DMS 273 (cell line): ENCODE measurements around the gene B4GALNT3.

ENCODE experiments used
- DNase-seq: peaks from one replicate; lab custom pipeline; 2025; ENCODE audit not compliant: unreplicated experiment; lab: John Stamatoyannopoulos, UW

B4GALNT3 gene

GRCh38 chr12:466762-467161 is 7.0 kb downstream of the B4GALNT3 start:
- DNase-seq = no peak

DNA sequence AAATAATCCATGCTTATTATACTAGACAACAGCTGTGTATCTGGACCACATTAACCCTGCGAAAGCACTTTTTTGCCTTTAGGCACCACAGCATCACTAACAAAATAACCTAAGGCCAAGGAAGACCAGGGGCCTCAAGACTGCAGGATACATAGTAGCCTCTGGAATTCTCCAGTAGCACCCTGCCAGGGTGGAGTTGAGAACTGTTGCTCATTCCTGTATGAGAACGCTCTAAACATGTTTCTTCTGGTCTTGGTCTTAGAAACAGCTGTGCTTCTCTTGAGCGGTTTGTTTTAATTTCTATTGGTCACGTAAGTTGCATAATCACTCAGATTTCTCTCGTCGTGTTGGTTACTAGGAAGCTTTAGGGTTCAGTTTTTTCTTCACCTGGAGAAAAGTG is 7.9 kb downstream of the B4GALNT3 start:
- no peak for DNase-seq

DNA sequence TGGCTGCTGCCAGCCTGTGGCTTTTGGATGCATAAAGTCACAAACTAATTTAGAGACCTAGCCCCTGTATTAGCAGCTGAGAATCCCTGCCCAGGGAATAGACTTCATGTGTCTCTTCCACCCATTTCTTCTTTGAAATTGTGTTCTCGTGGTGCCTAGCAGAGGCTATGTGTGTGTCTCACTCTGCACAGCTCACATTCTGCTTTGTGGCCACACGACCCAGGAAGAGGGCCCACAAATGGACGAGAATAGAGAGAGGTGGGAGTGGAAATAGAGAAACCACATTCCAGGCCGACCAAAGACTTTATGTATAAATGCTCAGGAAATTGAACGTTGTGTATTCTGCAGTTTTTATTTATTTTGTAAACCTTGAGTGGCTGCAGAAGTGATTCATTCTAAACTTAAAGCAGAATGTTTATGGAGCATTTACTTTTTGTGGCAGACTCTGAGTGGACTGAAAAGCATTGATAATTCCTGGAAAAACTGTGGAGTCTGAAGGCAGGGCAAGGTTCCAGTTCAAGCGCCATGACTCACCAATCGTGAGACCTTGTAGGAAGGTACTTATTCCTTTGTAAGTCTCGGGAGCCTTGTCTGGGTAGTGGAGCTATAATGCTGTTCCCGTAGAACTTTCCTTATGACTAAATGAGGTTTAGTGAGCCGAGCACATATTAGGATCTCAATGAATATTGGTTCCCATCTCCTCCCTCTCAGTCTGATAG is 9.1 kb downstream of the B4GALNT3 start:
- no peak for DNase-seq

- DNase-seq = no peak
Observed at GRCh38 chr12:470133-470532, 10.4 kb downstream of the B4GALNT3 start.

DNA sequence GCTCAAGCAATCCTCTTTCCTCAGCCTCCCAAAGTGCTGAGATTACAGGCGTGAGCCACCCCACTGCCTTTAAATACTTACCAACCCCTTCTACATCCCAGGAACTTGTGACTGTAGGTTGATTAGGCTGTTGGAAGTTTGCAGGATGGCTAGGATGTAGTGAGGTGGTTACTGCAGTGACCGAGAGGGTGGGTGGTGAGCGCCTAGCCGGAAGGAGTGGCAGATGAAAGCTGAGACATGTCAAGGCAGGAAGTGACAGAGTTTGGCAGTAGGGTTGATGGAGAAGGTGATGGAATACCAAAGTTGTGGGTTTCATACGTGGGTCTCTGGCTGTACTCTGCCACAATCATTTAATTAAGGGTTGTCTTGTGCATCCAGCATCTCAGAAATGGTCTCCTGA is 13.5 kb downstream of the B4GALNT3 start:
- no peak for DNase-seq

DNA sequence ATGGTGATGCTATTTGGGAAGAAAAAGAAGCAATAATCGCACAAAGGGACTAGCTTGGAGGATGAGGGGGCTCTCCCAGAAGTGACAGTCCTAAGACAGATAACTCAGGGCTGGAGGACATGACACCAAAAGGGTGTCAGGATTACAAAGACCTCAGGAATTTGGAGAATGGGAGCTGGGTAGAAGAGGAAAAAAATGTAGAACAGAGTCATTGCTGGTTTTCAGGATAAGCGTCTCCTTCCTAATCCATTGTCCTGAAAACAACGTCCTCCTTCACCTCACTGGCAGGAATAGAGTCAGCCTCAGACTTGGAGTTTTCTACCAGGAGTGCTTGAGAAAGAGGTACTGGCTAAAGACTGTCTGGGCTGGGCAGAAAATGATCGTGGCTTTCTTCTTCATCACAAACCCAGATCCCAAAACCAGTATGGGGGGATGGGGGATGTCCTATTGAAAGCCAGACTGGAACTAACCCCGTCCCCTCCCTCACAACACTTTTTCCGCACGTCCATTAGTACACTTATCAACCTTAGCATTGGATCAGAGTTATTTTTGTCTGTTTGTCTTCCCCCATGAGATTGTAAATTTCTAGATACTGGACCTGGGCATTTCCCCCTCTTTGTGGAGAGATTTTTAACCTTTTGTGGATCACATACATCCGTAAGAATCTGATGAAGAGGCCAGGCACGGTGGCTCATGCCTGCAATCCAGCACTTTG is 14.3 kb downstream of the B4GALNT3 start:
- no peak for DNase-seq

GRCh38 chr12:475286-475685 is 15.5 kb downstream of the B4GALNT3 start:
- DNase-seq = peak; percentile 49

GRCh38 chr12:479161-479560 is 19.4 kb downstream of the B4GALNT3 start:
- no peak for DNase-seq

DNA sequence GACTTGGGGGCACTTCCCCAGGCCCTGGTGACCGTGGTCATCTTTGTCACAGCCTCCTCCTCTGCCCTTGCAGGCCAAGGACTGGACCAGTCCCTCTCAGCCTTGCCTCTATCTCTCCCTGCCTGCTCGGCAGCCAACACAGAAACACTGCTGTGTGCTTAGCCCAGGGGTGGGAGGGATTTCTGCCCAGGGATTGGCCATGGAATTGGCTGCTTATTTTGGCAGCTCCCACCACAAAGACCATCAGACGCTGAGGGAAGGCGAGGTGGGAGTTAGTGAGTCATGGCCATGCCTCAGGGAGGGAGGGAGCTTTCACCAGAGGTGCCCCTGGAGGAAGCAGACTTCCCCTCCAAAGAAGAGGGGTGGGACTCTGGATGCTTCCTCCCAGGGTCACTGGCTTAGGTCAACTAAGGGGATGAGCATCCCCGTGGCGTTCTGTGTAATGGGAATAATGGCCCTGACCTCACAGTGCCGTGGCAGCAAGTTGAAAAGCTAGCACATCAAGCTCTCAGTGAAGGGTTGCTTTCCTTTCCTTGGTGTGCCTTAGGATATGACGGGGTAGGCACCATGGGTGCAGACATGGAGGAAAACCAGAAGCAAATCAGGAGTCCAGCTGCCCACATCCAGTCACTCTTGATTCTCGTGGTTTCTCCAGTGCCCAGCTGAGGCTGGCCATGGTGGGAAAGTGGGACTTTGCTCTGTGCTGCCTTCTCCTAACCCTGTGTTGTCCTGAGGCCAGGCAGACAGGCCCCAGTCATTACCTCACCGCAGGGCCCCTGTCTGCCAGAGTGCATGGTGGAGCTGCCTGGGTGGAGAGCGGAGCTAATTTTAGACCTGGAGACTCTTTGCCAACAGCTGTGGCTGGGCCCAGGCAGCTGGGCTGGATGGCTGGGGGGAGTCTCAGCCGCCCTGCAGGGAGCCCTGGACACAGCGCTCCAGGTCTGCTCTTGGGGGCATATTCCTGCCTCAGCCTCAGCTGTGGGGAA is 21.4 kb downstream of the B4GALNT3 start:
- DNase-seq = peak; percentile 82

DNA sequence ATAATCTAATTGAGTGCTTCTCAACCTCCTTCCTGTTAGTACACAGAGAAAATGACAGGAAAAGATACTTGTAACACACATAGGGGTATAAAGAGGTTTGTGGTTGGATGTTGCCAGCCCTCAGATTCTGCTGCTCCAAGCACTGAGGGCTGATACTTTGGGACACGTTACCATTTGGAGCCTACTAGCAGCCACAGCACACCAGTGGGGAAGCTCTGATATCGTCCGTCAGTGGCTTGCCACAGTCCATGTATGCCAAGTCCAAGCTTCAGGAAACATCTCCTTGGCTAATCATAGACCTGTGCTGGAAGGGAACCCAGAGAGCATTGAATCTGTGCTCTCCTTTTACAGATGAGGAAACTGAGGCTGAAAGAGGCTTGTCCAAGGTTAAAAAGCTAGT is 22.3 kb downstream of the B4GALNT3 start:
- no peak for DNase-seq

- DNase-seq = no peak
Observed at GRCh38 chr12:484096-484495, 24.4 kb downstream of the B4GALNT3 start.

GRCh38 chr12:490260-490659 is 30.5 kb downstream of the B4GALNT3 start:
- no peak for DNase-seq

DNA sequence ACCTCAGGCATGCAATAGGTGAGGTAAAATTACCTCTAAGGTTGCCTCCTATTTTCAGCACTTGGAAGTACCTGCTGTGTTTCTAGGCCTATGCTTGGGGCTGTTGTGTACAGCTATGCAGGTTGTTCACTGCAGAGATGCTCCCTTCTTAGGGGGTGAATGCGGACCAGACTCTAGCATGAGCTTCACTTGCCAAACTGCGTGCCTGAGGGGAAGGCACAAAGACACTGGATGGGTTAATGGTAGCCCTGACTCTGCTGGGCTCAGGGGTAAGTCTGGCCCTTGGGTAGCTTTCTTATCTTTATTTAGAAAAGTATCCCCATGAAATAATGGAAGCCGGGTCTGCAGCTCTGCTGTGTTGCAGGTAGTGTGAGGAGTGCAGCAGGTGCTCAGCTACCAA is 35.7 kb downstream of the B4GALNT3 start:
- no peak for DNase-seq

- no peak for DNase-seq
Observed at GRCh38 chr12:496736-497135, 37.0 kb downstream of the B4GALNT3 start.

DNA sequence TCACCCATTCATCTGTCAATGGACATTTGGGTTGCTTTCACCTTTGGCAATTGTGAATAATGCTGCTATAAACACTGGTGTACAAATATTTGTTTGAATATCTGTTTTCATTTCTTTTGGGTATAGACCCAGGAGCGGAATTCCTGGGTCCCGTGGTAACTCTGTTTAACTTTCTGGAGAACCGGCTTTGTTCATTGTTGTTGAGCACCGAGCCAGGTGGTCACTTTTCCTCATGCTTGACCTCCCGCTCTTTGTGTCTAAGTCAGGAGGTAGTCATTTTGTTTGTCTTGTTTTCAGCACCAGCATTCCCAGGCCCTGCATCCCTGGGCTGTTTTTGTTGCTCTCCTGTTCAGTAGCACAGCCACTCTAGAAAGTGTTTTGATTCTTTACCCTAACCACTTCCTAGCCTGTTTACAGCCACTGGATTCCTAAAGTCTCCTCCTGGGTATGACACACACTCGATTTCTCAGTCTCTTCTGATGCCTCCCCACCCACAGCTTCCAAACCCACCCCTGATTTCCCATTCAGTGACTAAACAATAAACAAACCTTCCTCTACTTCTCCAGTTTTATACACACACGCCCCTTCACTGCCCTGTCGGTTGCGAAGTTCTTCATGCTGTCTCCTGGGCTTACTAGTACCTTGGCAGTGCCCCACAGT is 37.9 kb downstream of the B4GALNT3 start:
- DNase-seq = no peak

GRCh38 chr12:499837-500458 is 40.2 kb downstream of the B4GALNT3 start:
- no peak for DNase-seq

DNA sequence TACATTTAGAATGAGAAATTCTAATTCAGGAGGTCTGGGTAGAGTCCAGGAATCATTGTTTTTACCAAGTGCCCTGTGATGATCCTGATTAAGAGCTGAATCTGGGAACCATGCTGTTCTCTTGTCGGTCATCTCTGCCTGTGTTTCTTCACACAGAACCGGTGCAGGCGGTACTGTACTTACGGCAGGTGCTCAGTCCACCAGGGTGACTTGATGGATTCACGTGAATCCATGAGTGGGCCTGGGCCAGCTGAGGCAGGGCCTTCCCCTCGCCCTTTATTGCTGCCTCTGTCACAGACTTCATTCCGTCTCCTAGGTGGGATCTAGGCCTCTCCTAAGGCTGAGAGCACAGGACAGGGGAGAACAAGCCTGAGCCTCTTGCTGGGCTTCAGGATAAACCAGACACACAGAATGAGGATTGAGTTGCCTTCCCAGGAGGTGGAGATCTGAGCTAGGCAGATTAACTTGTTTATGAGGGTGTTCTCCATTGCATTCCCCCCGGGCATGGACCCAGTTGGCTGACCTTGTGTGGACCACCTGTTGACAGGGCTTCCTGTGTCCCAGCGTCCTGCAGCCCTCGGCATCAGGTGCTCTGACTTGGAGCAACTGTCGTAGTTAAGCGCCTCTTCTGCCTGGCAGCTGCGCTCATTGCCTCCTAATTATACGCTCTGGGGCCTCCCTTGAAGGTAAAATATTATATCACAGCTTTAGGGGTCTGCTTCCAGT is 42.1 kb downstream of the B4GALNT3 start:
- peak; percentile 19 for DNase-seq

DNA sequence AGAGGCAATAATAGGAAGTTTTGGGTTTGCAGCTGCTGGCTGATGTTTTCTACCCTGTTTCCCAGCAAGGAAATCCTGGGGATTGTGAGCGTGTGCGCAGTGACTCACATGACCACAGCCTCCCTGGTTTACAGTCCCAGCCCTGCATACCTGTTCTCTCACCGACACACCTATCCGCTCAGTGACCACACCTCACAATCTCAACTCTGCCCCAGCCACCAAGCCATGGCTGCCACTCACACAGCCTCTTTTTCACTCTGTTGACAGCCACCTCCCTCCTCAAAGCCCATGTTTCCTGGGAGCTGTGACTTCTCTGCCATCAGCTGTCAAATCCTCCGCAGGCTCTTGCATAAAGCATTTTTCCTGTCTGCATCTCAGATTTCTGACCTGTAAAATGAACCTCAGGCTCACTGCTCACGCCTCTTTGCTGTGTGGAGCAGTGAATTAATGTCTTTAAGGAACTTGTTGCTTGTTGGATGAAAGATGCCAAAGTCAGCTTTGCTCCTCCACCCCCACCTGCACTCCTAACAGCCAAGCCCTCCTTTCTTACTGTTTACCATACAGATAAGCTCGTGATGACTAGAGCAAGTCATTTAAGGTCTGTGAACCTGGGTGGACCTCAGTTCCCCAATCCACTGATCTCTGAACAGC is 43.5 kb downstream of the B4GALNT3 start:
- no peak for DNase-seq

DNA sequence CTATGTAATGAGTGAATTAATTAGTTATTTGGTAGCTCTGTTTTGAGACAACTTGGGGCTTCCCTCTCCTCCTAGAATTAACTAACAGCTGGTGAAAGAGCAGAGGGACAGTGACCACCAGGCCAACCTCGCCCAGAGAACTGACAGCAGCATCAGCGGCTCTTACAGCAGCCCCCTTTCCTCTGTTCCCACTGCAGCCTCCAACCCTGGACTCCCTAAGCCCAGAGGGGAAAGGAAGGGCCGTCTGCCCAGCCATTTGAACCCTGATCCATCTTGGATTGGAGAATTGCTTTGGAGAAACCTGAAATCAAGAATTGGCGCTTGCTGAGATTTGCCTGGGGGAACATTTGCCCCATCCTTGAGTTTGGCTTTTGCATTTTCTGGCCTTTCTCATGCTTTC is 45.5 kb downstream of the B4GALNT3 start:
- DNase-seq = no peak
